K562 (cell line): ENCODE data around the gene TPD52L3. TPM values are rescaled to one million over a fixed set of nuclear protein-coding genes. Genes with fewer than 3 reads are reported as not detected.

ENCODE experiments used
- ATAC-seq: fragments of 200-7000 bp; cut with Tn5 transposase; 3 replicates; pipeline ENCODE4 v1.9.1; 2020; ENCODE audit warnings: moderate library complexity
- BruUV-seq: library from RNA; stranded (reverse); fragments of 400-500 nt; replicated peaks from 2 replicates; lab custom pipeline; 2021; lab: Mats Ljungman, UMichigan
- CTCF ChIA-PET: fragments of 300-600 bp; formaldehyde crosslinking; extraction: SDS; loops from one replicate; lab custom pipeline; 2021; ENCODE audit warnings: low intra/inter-chr PET ratio; lab: Yijun Ruan, JAX
- POLR2A ChIA-PET: fragments of 300-600, 350-650 bp; sonication (Branson Sonifier 250); formaldehyde crosslinking; extraction: SDS; loops from one replicate; lab custom pipeline; 2021; ENCODE audit warnings: antibody characterized with exemption, inconsistent platforms; lab: Yijun Ruan, JAX
- DNase-seq, 4 experiments: peaks; one replicate each; pipeline versions ENCODE4 v3.0.0 to v3.0.0-alpha.2; 2011 to 2018; ENCODE audit warnings: low spot score in 3 of 4, mixed read lengths in 3 of 4; ENCODE audit errors: extremely low read depth in 1 of 4
- FAIRE-seq: peaks from 2 replicates; lab custom pipeline; 2011; peaks lifted over from hg19 to GRCh38; lab: Jason Lieb, UNC
- H2AFZ ChIP-seq: 2 replicates; pipeline ENCODE4 v1.6.0; 2011; ENCODE audit warnings: low read depth, low read length, control low read depth, inconsistent platforms
- H3K27ac ChIP-seq: fragments of 200-600 bp; 3 replicates; pipeline ENCODE4 v1.8.0; 2011; ENCODE audit warnings: low read depth, mild to moderate bottlenecking, control low read depth, inconsistent platforms, low read length, moderate library complexity, mixed read lengths; ENCODE audit errors: extremely low read depth
- H3K27me3 ChIP-seq, 2 experiments: fragments of 300-600 bp in 1 of 2; 2 replicates in 1 of 2; 3 replicates in 1 of 2; pipeline versions ENCODE4 v1.6.0 to v1.8.0; 2011; ENCODE audit warnings: inconsistent platforms in 2 of 2, low read length in 2 of 2, mild to moderate bottlenecking in 1 of 2, mixed read lengths in 1 of 2, moderate library complexity in 1 of 2; ENCODE audit not compliant: control insufficient read depth in 2 of 2, insufficient read depth in 2 of 2
- H3K36me3 ChIP-seq: fragments of 300-600 bp; 3 replicates; pipeline ENCODE4 v1.8.0; 2011; ENCODE audit warnings: mild to moderate bottlenecking, low read length, inconsistent platforms; ENCODE audit not compliant: control insufficient read depth, insufficient read depth
- H3K4me1 ChIP-seq, 2 experiments: fragments of 200-600 bp in 1 of 2; replicated peaks in 1 of 2; 2 replicates in 1 of 2; 3 replicates in 1 of 2; pipeline versions ENCODE4 v1.5.1 to v1.8.0; 2011; ENCODE audit warnings: inconsistent platforms in 2 of 2, low read length in 2 of 2, mild to moderate bottlenecking in 1 of 2, mixed read lengths in 1 of 2, moderate library complexity in 1 of 2; ENCODE audit not compliant: control insufficient read depth in 2 of 2, insufficient read depth in 2 of 2
- H3K4me2 ChIP-seq: 2 replicates; pipeline ENCODE4 v1.6.1; 2011; ENCODE audit warnings: low read length, control low read depth, inconsistent platforms, mixed read lengths; ENCODE audit not compliant: insufficient read depth
- H3K4me3 ChIP-seq: fragments of 200-600 bp; sonication (generic), shearing (Covaris generic); 2 replicates; pipeline ENCODE4 v1.5.1; 2016; ENCODE audit warnings: control low read depth, inconsistent platforms
- H3K79me2 ChIP-seq: fragments of 200-600 bp; 3 replicates; pipeline ENCODE4 v1.8.0; 2011; ENCODE audit warnings: low read length, inconsistent platforms; ENCODE audit not compliant: control insufficient read depth, insufficient read depth
- H3K9ac ChIP-seq, 2 experiments: 2 replicates each; pipeline versions ENCODE4 v1.6.0 to v1.6.1; 2011; ENCODE audit warnings: low read depth in 2 of 2, low read length in 2 of 2, control low read depth in 1 of 2, inconsistent platforms in 1 of 2, mild to moderate bottlenecking in 1 of 2, mixed read lengths in 1 of 2; ENCODE audit not compliant: insufficient read depth in 1 of 2
- H3K9me1 ChIP-seq: one replicate; pipeline ENCODE4 v1.6.0; 2011; ENCODE audit warnings: inconsistent platforms, mild to moderate bottlenecking, low read length, moderate library complexity; ENCODE audit not compliant: control insufficient read depth, insufficient read depth
- H3K9me3 ChIP-seq: replicated peaks from 2 replicates; pipeline ENCODE4 v1.5.1; 2011; ENCODE audit warnings: low read depth, low read length, inconsistent platforms; ENCODE audit not compliant: control insufficient read depth, insufficient read depth
- H4K20me1 ChIP-seq: replicated peaks from 2 replicates; pipeline ENCODE4 v1.6.1; 2011; ENCODE audit warnings: low read length, inconsistent platforms, mixed read lengths; ENCODE audit not compliant: control insufficient read depth, insufficient read depth
- KHSRP ChIP-seq: fragments of 450-650 bp; IDR thresholded peaks from 2 replicates; pipeline ENCODE4 v1.6.1; 2017
- MYC ChIP-seq, 2 experiments: fragments of 250-450 bp in 1 of 2; sonication (Bioruptor Pico) in 1 of 2; IDR thresholded peaks; 2 replicates each; pipeline versions ENCODE4 v1.5.1 to v1.6.1; 2012 to 2021; ENCODE audit warnings: low read depth in 2 of 2, borderline replicate concordance in 1 of 2, improper control_type of control experiment in 1 of 2, low read length in 1 of 2, mild to moderate bottlenecking in 1 of 2, moderate library complexity in 1 of 2
- NFIC ChIP-seq: fragments of 450-650 bp; IDR thresholded peaks from 2 replicates; pipeline ENCODE4 v1.6.1; 2017; ENCODE audit warnings: mild to moderate bottlenecking, inconsistent platforms
- REST ChIP-seq, 2 experiments: fragments of 450-650 bp; formaldehyde crosslinking in 1 of 2; IDR thresholded peaks; 2 replicates each; pipeline versions ENCODE4 v1.4.0 to v1.6.1; 2014 to 2020; ENCODE audit warnings: mild to moderate bottlenecking in 2 of 2, borderline replicate concordance in 1 of 2, low read depth in 1 of 2
- TEAD1 ChIP-seq, 2 experiments: fragments of 450-650 bp in 1 of 2; sonication (generic) in 1 of 2; formaldehyde crosslinking; IDR thresholded peaks; 2 replicates each; pipeline versions ENCODE4 v1.4.0 to v1.8.0; 2020 to 2022; ENCODE audit warnings: mild to moderate bottlenecking in 2 of 2, missing genetic modification reagents in 1 of 2
- TGIF2 ChIP-seq: sonication (generic); formaldehyde crosslinking; IDR thresholded peaks from 2 replicates; pipeline ENCODE4 v1.8.1; 2022; ENCODE audit warnings: mild to moderate bottlenecking, missing genetic modification reagents, moderate library complexity
- TSHZ1 ChIP-seq: fragments of 250-450 bp; sonication (Bioruptor Pico); IDR thresholded peaks from 2 replicates; pipeline ENCODE4 v1.4.0; 2020; ENCODE audit warnings: mild to moderate bottlenecking, moderate library complexity
- WGBS: fragments of 100-300 bp; shearing (Covaris generic); methylation state at CpG from one replicate; pipeline ENCODE4 v1.1.6; 2016; ENCODE audit warnings: low coverage, mixed read lengths; ENCODE audit not compliant: insufficient coverage; ENCODE audit errors: missing lambda C conversion rate; 5-methylcytosine and 5-hydroxymethylcytosine counted together
- in situ Hi-C: fragments of 300-500 bp; cut with MboI; formaldehyde crosslinking; loops from 4 replicates; pipeline ENCODE4 v1.15.0; 2018; ENCODE audit warnings: inconsistent platforms, mixed read lengths
- intact Hi-C: fragments of 100-400 bp; cut with micrococcal nuclease; formaldehyde crosslinking; loops from 2 replicates; pipeline ENCODE4 v1.14.2; 2022
- polyA plus RNA-seq, 8 experiments: library from polyadenylated mRNA; depleted of rRNA in 4 of 8; stranded (reverse) in 5 of 8; unstranded in 3 of 8; fragments of >200 nt; fragmentation: Nextera tagmentation in 2 of 8; fragmentation: Illumina TruSeq in 1 of 8; extraction: Ambion mirVana in 2 of 8; extraction: Trizol in 1 of 8; gene quantifications; 2 replicates each; pipeline versions ENCODE4 v1.2.1 to v1.2.3, GENCODE V29; 2011 to 2014; ENCODE audit warnings: inconsistent platforms in 1 of 8, missing spikeins in 1 of 8
- total RNA-seq, 7 experiments: library from RNA; depleted of rRNA in 6 of 7; stranded (reverse); fragments of >200 nt in 6 of 7; fragmentation: Illumina TruSeq in 2 of 7; extraction: Trizol in 2 of 7; gene quantifications; 2 replicates each; pipeline versions ENCODE4 v1.2.1 to v1.2.3, GENCODE V29; 2011 to 2021; ENCODE audit warnings: low replicate concordance in 1 of 7

The TPD52L3 gene
- total and polyA plus RNA-seq, 9 of the 15 experiments (the other 6 are each of a cell fraction or from before 2014, with no cell fraction given) = not detected

DNA sequence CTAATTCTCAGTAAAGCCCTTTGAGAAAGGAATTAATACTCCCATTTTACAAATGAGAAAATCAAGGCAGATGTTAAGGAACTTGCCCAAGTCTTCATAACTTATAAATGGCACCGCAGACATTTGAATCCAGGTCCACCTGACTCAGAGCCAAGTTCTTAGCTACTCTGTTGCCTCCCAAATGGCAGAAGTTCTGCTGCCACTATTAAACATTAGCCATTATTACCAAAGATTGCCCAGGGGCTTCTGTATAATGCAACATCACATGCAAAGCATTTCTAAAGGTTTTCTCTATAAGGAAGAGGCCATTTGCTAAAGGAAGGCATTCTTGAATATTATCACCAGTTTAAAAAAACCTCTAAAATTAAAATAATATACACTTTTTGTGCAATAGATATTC is 28.3 kb downstream of the TPD52L3 start:
- POLR2A ChIA-PET = no interaction called here
- CTCF ChIA-PET = no interaction called here
- Histone ChIP-seq H3K4me2 (no peak overlapping the region), H3K27me3 (no peaks in the 10 kb centered on the region), H3K4me1 (no peaks in the 10 kb centered on the region), H3K9ac (no peak overlapping the region), H4K20me1 (no peaks in the 10 kb centered on the region), H3K79me2 (no peaks in the 10 kb centered on the region), H3K4me3 (no peak overlapping the region), H3K27ac (no peak overlapping the region), H2AFZ (no peak overlapping the region), H3K36me3 (no peaks in the 10 kb centered on the region), H3K9me3 (no peaks in the 10 kb centered on the region), H3K9me1 (no peaks in the 10 kb centered on the region)
- TF ChIP-seq REST (IDR thresholded peaks at IDR 0.05; ENCODE audit: borderline replicate concordance) (no peak), REST (CRISPR knock-in tag; IDR thresholded peaks at IDR 0.05; ENCODE audit: low read depth) (no peak), TSHZ1 (CRISPR knock-in tag) (no peak), KHSRP (no peak), TGIF2 (CRISPR knock-in tag) (no peak), TEAD1 (CRISPR knock-in tag; IDR thresholded peaks at IDR 0.05) (no peak), NFIC (no peak), MYC (IDR thresholded peaks at IDR 0.05; ENCODE audit: low read depth, low read length) (no peak), MYC (CRISPR knock-in tag; IDR thresholded peaks at IDR 0.05; ENCODE audit: borderline replicate concordance, low read depth) (no peak)
- FAIRE-seq (no peak), ATAC-seq (no peak), DNase-seq (no peak)
- 0% methylated on average over 1 of the region's 1 CpG for WGBS
- in situ Hi-C loops (no loop called here), intact Hi-C loops (loop anchor here (5.0 kb wide), 1 partner anchor 381 kb away; no protein-coding TSS in a partner anchor)
- no TSS peak for BruUV-seq
